AG09309 (cell line): Measurements from ENCODE around the gene POTEC.
"Not testable (repeated sequence)": the region's sequence is repeated elsewhere in the genome, so short reads cannot be mapped to it uniquely, and the experiment has no call there.

Experiments
- DNase-seq: peaks from one replicate; pipeline ENCODE4 v3.0.0-alpha.2; 2010; ENCODE audit warnings: low read depth
- H3K4me3 ChIP-seq: 2 replicates; pipeline ENCODE4 v1.5.1; 2011; ENCODE audit warnings: mild to moderate bottlenecking, low read depth, low read length, moderate library complexity; ENCODE audit not compliant: control insufficient read depth

POTEC gene

DNA sequence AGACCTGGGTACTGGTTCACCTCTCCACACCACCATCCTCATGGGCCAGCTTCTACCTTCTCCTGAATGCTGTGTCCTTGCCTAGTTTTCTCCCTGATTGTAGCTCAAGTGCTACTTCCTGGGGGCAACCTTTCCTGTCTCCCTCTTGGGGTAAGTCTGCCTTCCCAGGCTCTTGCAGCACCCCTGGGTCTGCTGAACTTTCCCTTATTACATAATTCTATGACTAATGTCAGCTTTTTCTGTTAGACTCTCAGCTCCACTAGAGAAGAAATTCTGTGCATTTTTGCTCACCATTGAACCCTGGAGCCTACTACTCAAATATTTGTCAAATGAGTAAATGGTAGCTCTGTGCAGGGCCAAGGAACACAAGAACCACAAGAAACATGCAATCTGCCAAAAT, 73.4 kb downstream of the POTEC start:
- DNase-seq: peak; percentile 69
- H3K4me3 ChIP-seq: not testable (repeated sequence)

DNA sequence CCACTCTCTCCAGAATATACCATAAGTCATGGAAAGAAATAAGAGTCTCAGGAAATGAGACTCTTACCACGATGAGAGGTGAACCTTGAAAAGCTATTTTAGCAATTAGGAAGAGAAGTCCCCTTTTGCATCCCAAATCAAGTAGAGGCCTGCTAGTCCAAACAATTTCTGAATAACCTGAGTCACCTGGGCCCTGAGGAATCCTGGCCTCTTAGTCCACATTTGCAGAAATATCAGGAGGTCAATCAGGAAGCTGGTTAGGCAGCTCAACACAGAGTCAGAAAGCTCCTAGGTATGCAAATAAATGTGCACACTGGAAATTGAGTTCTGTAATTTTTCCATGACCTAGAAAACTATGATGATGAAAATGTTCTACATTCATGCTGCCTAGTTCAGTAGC, 77.4 kb downstream of the POTEC start:
- not testable (repeated sequence) for H3K4me3 ChIP-seq, DNase-seq
